Activated gamma-delta T cell (primary cell): ENCODE measurements around the gene CLVS2.

Experiments
- DNase-seq: peaks from one replicate; lab custom pipeline; 2025; lab: John Stamatoyannopoulos, UW
- total RNA-seq, 2 donors: gene quantifications; one replicate each; lab custom pipeline; 2026; lab: John Stamatoyannopoulos, UW

CLVS2 gene, protein sequence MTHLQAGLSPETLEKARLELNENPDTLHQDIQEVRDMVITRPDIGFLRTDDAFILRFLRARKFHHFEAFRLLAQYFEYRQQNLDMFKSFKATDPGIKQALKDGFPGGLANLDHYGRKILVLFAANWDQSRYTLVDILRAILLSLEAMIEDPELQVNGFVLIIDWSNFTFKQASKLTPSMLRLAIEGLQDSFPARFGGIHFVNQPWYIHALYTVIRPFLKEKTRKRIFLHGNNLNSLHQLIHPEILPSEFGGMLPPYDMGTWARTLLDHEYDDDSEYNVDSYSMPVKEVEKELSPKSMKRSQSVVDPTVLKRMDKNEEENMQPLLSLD
- total RNA-seq = 0 to 0.05 reads per million in 2 donors

DNA sequence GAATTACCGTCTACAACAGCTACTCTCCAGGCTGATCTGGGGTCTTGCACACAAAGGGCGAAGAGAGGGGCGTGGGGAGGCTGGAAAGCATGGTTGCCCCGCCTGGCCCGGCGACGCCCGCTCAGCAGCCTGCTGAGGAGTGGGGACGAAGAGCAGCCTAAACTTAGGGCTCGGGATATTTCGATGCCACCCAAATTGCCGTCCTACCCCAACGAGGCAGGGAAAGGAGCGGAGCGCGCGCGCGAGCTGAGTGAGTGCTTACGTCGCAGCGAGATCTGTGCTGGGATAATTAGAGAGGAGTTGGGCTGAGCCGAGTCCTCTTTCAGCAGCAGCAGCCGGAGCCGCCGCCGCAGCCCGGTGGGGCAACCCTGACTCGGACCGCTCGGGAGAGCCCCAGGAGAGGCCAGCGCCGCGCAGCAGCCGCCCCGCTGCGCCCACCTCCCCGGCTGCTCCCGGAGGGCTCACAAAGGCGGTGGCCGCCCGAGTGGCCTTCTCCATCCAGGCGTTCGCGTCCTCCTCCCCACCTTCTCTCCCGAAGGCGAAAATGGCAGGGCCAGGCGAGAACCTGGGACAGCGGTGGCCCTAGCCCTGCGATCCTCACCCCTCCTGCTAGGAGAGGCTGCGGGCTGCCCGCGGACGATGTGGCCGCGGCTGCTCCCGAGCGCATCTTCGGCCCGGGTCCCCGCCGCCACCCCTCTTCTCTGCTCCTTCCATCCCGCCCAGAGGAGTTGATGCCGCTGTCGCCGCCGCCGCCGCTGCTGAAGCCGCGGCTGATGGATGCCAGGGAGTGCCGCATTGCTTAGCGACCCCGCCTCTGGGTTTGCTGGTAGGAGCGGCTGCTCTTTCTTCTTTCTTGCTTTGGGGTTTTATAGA, at the start of gene CLVS2:
TSS of gene CLVS2 (plus strand) at position 315 of the 873 bp plus-strand sequence. CDS start 1,543 bp downstream, outside the sequence.
- DNase-seq = no peak

DNA sequence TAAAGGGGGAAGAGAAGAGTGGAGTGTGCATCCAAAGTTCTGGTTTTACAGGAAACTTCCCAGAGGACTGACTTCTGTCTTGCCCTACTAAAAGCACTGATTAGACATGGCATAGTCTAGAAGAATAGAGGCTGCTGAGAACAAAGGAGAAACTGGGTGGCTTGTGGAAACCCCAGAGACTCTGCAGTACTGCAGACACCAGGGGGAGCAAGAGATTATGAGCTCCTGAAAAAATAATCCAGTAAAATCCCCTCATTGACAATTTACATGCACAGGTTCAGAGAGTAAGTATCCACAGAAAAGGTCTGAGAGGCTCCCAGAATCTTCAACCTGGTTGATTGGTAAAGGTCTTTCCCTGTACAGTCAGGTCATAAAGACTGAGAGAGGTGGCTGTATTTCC, 48.7 kb upstream of the CLVS2 start:
- no peak for DNase-seq

DNA sequence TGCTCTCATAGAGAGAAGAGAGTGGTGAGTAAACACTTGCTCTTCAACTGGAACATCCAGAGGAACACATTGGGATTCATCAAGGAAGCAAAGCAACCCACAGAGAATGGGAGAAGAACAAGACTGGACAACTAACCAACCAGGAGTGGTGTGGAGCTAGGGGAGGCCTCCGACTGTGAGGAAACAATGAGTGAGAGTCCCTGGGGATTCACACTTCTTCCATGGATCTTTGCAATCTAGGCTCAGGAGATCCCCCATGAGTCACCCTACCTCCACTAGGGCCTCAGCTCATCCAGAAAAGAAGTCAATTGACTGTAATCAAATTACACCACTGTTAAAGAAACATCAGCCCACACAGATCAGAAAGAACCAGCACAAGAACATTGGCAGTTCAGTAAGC, 42.3 kb upstream of the CLVS2 start:
- DNase-seq = no peak

DNA sequence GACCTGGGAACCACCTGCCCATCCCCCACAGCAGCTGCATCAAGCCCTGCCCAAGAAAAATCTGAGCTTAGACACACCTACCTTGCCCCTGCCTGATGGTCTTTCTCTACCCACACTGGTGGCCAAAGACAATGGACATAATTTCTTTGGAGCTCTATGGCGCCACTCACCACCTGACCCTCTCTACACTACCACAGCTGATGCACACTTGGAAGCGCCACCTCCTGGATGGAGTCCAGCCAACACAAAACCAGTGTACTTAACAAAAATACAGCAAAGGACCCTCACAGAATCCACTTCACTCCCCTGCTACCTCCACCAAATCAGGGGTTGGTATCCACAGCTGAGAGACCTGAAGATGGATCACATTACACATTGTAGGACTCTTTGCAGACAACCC, 39.7 kb upstream of the CLVS2 start:
- no peak for DNase-seq

DNA sequence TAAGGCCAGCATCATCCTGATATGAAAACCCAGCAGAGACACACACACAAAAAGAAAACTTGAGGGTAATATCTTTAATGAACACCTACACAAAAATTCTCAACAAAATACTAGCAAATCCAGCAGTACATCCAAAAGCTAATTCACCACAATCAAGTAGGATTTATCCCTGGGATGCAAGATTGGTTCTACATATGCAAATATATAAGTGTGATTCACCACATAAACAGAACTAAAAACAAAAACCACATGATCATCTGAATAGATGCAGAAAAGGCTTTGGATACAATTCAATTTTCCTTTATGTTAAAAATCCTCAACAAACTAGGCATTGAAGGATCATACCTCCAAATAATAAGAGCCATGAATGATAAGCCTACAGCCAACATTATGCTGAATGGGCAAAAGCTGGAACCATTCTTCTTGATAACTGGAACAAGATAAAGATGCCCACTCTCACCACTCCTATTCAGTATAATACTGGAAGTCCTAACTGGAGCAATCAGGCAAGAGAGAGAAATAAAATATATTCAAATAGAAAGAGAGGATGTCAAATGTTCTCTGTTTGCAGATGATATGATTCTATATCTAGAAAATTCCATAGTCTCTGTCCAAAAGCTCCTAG, 33.9 kb upstream of the CLVS2 start:
- no peak for DNase-seq

DNA sequence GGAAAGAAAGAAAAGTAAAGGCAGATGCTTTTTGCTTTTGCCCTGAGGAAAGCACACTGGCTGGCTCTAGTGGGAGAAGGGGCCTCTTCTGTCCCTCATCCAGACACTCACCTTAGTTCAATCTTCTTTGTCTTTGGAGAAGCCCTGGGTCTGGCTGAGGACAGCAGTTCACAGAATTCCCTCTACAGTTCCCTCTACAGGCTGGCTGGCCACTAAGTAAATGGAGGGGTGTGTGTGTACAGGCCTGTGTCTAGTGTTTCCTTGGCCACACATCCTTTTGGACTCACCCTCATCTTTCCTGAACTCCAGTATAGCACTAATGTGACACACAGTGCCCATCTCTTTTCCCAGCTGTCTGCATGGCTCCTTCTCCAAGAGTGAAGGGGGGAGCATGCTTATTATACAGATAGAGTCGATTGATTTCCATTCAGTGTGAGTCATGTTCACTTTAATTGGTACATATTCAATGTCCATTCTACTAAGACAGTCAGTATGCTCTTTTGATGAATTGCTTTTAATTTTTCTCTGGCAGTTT, 26.0 kb upstream of the CLVS2 start:
- DNase-seq = no peak

DNA sequence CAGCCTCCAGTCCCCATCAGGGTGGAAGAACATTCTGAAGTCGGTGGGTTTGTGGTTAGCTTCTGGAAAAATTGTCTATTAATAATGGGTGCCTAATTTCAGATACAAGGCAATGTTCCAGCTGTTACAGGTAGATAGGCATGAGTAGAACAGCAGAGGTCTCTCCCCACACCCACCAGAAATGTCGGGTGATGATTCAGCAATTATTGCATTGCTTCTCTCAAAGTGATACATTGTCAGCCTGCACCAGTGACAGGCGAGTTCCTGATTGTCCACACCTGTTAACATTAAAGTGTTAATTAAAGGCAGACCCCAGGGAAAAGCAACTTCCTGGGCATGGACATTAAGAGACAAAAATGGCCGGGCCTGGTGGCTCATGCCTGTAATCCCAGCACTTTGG, 18.9 kb upstream of the CLVS2 start:
- DNase-seq = no peak

DNA sequence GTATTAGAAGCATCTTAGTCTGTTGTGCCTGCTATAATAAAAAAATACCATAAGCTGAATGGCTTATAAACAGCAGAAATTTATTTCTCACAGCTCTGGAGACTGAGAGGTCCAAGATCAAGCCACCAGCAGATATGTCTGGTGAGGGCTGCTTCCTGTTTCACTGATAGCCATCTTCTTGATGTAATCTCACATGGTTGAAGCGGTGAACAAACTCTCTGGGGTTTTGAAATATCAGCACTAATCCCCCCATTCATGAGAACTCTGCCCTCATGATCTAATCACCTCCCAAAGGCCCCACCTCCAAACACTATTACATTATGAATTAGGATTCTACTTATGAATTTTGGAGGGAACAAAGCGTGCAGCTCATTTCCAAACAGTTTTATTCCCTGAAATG, 11.6 kb upstream of the CLVS2 start:
- no peak for DNase-seq

DNA sequence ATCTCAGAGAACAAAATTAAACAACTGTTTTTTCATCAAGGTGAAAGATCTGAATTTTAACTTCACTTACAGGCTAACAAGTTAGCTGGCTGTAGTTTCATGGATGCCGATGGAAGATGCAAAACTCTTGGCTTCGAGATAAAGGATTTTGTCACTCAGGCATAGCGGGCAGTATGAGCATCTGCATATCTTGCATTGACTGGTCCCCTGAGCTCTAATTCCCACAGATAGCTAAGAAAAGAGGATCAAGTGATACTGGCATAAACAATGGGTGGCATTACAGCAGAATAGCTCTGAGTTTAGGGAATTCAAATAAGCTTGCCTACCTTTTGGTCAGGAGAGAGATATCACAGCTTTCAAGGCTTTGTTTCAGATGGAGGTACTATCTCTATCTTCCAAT, 1.8 kb upstream of the CLVS2 start:
- no peak for DNase-seq

DNA sequence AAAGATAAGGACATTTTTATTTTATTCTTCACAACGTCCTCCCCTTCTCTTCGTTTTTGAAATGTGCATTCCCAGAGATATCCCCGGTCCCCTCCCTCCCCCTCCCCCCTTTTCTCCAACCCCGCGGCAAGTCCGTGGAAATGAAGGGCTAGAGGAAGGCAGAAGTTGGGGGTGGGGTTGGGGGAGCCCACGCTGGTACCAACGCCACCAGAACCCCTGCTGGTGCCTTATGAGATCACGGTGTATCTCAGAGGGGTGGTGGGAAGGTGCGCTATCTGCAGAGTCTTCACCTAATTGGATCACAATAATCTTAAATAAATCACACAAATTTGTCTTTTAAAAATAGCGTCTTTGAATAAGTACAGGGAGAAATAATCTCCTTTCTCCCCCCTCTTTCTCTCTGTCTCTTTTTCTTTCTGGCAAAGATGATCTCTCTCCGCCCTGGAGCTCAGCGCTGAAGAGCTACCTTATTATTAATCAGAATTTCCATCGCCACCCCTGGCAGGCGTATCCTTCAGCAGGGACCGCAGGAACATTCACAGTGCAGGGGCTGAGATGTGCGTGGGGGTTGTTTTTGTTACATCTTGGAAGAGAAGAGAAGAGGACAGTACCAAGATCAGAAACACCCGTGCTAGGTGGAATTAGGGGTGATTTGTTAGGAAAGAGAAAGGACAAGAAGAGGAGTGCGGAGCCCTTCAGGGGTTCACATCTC, 915 bp downstream of the CLVS2 start:
- no peak for DNase-seq

DNA sequence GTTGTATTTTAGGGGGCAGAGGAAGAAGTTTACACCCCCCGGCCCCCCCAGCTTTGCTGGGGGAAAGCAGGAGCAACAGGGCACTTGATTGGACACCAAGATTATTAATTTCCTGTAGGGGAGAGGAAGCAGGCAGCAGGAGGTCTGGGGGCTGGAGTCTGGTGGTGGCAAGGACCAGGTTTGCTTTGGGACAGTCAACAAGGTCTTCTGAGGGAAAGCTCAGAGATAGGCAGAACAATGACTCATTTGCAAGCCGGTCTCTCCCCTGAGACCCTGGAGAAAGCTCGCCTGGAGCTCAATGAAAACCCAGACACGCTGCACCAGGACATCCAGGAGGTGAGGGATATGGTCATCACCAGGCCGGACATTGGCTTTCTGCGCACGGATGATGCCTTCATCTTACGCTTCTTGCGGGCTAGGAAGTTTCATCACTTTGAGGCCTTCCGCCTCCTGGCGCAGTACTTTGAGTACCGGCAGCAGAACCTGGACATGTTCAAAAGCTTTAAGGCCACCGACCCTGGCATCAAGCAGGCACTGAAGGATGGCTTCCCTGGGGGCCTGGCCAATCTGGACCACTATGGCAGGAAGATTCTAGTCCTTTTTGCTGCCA, 1.6 kb downstream of the CLVS2 start:
- no peak for DNase-seq

DNA sequence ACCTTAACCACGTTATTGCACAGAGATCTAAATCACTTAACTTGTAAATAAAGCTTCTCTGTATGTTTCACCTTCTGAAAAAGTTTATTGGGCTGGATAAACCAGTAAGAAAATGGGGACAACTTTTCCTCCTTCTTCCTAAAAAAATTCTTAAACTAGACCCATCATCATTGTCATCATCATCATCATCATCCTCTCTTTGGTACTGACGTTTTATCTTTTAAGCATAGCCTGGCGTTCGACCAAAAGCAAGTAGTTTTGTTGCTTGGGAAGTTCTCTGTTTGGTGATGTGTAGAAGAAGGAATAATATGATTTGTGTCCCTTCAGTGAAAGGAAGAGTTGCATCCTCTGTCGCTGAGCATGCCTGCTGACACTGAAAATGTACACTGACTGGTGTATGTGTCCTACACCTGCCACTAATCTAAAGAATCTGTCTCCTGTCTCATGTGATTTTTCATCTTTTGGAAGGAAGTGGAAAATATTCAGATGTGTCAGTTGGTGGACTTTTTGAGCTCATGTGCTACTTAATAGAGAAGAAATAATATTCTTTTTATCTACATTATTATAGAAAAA, 2.5 kb downstream of the CLVS2 start:
- DNase-seq = no peak

DNA sequence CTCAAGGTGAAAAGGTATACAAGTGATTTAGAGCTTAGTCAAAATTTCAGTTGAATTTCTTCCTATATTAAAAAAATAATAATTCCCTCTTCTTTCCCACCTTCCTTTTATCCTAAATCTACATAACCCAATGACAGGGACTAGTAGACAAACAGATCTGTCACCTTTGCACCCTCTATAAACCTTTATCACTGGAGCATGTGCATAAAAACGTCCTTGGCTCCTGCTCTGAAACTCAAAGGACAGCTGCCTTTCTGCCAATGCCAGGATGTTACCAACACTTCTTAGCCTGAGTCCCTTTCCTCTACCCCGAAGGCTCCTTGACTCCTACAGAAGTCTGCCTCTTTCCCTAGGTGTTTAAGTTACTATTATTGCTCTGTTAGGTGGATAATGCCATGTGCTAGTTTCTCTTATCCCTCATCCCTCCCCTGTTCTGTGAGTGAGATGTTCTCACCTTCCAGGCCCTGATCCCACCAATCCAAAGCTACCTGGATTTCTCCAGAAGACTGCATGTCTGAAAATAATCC, 4.3 kb downstream of the CLVS2 start:
- DNase-seq = no peak

DNA sequence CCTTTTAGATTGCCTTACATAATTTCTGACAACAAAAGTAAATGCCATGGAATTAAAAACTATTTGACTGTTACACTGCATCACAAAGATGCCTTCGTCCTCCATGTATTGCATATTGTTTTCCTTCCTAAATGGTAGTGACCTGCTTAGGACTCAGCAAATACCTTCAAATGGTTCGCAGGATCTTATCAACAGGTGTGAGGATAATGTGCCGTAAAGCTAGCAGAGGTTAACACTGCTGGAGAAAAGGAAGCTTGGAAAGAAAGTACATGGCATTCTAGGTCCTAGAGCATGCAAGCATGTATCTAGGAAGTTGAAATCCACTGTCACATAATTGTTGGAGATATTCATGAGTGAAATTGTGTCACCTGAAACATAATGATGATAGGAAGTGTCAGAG, 5.5 kb downstream of the CLVS2 start:
- DNase-seq = no peak

DNA sequence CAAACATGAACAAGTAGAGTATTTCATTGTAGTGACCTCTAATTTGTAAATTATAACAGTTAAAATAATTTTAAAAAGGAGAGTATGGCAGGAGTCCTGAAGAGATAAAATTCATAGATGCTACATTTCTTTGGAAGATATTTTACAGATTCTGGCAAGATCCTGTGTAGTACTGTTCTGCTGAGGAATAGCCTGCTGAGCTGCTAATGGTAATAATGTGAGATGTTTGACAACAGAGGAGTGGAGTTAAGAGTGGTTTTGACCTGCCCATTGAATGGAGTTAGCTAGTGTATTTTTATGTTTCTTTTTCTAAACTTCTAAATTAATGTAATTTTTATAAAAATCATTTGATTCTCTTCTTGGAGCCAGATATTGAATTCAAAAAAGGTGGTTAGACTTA, 11.8 kb downstream of the CLVS2 start:
- no peak for DNase-seq

DNA sequence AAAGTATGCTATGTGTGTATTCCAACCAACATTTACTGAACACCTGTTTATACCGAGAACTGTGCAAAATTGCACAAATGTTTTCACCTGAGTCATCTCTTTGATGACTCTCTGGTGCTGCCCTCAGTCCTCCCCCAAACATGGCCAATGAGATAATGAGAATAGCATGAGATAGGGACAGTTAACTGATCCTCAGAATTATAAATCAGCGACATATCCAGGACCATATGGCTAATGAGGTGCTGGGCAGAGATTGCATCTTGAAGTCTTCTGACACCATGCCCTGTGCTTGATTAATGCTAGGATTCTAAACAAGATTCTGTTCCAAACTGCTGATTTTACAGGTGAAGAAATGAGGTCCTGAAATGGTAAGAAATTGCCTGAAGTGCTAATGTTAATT, 13.0 kb downstream of the CLVS2 start:
- no peak for DNase-seq

DNA sequence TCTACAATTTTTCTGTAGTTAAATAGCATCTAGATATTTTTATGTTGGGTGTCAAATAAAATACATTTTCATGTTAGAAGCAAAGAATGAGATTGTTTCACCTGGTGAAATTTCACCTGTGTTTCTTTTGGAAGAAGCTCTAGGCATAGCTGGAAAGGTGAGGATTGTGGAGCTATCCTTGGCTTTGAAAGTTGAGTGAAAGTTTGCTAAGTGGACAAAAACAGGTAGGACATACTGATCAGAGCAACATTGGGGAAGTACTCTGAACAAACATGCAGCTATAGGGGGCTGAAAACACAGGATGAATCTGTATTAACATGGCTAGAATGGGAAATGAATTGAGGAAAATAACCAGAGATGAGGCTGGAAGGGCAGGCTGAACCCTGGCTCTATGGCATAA, 18.8 kb downstream of the CLVS2 start:
- DNase-seq = no peak

DNA sequence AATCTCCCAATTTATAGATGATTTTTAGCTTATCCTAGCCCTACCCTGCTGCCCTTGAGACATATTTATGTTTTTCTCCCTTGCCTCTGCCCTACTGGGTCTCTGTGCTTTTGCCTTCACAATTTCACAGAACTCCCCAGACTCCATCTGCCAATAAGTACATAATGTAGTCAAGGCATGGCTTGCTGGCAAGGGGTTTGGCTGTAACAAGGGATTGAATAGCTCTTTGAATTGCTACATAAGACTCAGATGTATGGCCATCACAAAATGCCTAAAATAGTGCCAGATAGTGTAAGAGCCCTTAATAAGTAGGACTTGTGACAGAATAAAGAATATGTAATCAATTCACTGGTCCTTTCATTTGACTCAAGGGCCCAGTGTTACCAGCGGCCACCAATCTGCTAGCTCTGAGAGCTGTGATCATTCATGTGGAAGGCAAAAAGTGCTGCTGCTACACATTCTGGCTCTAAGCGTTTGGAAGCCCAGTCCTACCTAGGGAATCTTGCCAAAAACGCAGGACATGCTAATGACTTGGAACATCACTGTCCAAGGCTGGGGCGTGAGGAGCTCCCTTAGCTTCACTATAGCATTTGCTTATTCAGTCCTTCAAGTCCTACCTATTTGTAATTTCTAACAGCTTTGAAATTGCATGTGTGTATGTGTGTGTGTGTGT, 20.5 kb downstream of the CLVS2 start:
- no peak for DNase-seq

DNA sequence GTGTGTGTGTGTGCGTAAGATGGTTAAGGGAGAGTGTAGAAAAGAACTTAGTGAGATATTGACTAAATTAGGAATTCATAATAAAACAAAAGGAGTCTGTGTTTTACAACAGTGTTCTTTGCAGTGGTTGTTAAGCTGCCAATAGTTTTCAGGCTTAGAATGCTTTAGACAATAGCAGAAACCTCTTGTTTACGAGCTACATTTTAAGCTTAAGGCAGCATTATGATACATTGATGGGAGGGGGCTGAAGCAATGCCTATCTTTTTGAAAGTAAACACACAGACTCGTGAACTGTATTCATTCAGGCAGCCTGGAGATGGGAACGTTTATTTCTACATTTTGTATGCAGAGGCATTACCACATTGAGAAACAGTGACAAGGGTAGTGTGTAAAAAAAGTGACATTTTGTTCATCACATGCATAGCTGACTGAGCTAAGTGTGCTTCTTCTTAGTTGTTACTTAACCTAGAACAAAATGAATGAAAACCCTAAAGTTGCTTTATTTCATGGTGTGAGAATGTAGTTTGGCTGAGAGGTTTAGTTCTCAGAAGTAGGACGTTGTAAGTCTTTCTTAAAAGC, 21.2 kb downstream of the CLVS2 start:
- DNase-seq = no peak

DNA sequence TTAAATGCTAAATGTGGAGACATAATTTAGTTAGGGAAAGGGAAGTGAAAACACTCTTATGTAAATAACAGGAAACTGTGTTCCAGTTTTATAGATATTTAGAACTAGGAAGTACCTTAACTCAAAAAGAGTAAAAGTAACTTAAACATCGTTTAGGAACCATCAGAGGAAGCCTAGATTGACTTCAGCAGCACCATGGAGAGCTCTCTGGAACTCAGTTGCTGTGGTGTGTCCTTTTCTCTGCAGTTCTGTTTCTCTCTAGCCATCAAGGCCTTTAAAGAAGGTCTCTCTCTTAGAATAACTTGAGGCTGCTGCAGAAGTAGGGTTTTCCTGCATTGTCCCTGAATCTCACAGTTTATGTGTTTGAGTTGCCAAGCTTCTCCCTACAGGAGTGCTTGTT, 26.9 kb downstream of the CLVS2 start:
- DNase-seq = no peak
